GM19468 (cell line): ENCODE measurements around the gene NUDT4.

Experiments used
- ATAC-seq: cut with Tn5 transposase; IDR thresholded peaks from one replicate; pipeline ENCODE4 v1.9.1; 2021; ENCODE audit warnings: mild to moderate bottlenecking, moderate library complexity, moderate number of reproducible peaks; ENCODE audit not compliant: unreplicated experiment; ENCODE audit errors: extremely low read depth

Gene NUDT4

DNA sequence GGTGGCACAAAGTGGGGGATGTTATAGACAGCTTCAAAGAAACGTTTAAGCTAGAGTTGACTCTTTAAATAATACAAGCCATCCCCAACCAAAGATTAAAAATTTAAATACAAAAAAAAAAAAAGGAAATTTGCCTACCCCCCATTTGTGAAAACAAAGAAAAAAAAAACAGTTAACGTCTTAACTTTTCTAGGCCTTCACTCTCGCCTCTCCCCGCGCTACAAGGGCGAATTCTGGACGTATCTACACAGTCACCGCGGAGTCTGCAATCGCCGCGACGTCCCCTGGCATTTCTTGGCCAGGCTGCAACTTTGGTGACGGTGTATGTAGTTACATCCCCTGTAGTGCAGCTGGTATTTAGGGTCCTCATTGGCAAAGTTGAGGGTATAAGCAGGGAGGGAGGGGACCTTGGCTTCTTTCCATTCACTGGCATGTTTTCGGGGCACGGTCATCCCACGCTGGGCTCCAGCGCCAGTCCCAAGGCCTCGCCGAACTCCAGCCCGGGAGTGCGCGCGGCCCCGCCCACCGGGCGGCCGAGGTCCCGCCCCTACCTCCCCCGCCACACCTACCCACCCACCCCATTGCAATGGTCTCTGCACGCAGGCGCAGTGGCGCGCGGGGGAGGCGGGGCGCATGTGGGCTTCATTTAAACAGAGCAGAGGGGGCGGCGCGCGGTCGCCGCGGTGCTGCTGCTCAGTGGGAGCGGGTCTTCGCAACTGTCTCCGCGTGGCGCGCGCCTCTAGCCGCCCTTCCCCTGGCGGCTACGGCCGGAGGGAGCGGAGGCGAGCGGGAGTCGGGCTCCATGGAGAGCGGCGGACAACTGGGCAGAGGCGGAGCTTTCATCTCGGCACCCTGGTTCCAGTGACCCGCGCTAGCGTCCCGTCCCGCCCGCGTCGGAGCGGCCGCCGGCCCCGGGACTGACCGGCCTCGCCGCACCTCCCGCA, at the start of gene NUDT4:
NUDT4 (plus strand) TSS at position 674 of the 944 bp plus-strand sequence. CDS start 398 bp downstream, outside the sequence.
- peak; percentile 54 for ATAC-seq

DNA sequence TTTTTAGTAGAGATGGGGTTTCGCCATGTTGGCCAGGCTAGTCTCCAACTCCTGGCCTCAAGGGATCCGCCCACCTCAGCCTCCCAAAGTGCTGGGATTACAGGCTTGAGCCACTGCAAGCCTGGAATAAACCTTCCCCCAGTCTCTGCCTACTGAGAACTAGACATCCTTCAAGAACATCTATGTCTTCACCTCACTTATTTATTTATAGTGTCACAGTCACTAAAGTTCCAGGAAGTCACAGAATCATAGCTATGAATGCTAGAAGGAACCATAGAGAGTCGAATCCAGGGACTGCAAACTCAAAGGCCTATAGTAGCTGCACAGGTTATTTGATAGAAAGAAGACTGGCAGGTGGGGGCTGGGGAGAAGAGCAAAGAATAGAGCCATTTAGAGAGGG, 44.7 kb upstream of the NUDT4 start:
- ATAC-seq: no peak

DNA sequence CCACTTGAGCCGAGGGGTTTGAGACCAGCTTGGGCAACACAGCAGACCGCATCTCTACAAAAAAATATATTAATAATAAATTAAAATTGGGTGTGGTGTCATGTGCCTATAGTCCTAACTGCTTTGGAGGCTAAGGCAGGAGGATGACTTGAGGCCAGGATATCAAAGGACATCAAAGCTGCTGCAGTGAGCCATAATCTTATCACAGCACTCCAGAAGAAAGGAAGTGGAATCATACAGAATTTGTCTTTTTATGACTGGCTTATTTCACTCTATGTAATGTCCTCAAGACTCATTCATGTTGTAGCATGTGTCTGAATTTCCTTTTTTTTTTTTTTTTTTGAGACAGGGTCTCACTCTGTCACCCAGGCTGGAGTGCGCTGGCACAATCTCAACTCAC, 43.9 kb upstream of the NUDT4 start:
- ATAC-seq: no peak

DNA sequence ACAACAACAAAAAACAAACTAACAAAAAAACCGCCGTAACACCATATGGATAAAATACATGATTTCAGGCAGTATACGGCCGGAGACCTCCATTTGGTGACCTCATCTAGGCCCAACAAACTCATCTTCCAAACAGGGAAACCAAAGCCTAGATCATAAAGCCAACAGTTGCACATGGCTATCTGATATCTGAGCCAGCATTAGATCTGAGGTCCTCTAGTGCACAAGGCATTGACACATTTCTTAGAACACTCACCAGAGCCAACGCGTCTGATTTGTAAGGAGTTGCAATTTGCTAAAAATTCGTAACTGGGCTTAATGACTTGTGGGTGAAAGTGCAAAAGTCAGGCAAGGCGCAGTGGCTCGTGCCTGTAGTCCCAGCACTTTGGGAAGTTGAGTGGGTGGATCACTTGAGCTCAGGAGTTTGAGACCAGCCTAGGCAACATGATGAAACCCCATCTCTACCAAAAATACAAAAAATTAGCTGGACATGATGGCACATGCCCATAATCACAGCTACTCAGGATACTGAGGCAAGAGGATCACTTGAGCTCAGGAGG, 42.0 kb upstream of the NUDT4 start:
- ATAC-seq: no peak

DNA sequence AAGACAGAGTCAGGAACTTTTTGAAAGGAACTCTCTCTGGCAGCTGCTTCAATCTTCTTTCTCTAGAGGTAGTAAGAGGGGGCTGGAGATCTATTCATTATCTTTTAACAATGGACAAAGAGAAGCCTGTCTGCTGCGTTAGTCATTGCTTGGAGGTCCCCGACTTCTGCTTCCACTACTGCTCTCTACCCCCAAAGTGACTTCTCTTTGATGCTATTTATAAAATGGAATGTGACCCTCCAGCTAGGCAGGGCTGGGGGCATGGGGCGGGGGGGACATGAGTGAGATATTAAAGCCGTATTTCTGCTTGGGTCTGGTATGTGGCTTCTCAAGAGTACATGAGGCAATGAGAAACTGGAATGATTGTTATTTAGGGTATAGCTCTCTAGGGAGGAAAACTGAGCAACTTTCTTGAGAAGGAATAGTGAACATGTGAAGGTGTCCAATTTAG, 41.4 kb upstream of the NUDT4 start:
- no peak for ATAC-seq

DNA sequence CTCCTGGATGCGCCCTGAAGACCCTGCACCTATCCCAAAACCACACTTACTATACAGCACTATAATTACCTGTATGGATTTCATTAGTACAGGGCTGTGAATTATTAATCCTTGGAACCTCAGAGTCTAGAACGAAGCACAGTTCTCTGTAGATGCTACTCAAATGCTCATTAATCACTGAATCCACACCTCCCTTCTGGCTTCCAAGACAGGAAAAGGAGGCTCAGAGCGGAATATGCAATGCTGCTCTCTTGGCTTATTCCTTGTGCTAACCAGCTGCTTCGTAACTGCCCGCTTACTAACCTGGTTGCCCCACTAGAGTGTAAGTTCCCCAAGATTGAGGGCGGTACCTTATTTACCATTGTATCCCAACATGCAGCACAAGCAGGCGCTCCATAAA, 39.1 kb upstream of the NUDT4 start:
- ATAC-seq: no peak

DNA sequence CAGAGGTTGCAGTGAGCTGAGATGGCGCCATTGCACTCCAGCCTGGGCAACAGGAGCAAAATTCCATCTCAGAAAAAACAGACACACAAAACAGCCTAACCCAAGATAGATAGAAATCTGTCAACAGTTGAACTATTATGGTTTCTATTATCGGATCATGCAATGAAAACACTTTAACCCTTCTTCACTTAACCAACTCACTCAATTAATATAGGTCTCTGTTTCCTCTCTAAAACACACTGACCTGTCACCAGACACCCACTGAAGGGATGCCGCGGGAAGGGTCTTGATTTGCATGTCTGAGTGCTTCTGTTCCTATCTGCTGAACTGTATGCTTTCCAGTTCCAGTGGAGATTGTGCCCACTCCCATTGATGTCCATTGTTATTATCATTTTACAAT, 38.0 kb upstream of the NUDT4 start:
- ATAC-seq: no peak

DNA sequence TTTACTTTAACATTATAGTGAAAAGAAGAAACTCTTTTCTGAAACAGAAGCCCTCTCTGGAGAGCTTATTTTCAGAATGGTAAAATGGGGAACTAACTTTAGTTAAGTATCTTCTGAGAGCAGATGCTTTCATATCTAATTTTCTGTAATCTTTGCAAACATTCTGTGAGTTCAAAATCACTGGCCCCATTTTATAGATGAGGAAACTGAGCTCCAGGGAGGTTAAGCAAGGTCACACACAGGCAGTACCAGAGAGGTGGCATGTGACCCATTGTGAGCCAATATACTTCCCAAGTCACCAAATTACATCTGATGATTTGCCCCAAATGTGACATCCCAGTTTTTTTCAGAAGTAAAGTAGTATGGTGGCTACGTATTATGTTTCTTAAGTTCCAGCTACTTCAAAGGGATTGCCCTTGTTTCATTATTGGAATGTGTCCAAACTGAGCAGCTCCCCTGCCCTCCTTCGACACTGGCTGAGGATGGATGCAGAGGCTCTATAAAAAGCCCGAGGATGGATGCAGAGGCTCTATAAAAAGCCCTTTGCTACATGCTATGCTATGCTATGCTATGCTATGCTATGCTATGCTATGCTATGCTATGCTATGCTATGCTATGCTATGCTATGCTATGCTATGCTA, 36.2 kb upstream of the NUDT4 start:
- ATAC-seq: no peak

DNA sequence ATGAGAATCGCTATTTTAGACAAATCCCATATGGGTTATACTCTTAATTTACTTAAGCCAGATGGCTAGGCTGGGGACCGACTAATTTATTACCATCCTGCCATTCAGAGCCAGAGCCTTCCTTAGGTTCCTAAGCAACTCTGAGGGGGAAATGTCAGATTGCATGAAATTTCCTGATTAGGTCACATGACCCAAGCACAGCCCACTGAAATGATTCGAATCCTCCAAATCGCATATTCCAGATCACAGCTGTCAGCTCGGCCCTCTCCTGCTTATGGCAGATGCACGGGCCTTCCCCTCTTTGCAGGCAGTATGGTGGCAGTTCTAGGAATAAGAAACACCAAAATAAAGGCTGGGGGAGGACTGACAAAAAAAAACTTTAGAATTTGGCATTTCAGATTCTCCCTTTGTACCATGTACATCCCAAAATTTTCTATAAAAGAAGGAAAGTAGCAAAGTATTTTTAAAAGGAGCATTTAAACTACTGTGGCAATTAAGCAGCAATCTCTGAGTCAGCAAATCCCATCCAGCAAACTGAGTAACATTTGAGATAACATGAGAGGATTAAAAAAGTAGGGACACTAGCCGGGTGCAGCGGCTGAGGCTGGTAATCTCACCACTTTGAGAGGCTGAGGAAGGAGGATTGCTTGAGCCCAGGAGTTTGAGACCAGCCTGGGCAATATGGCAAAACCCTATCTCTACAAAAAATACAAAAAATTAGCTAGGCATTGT, 30.5 kb upstream of the NUDT4 start:
- ATAC-seq: no peak

DNA sequence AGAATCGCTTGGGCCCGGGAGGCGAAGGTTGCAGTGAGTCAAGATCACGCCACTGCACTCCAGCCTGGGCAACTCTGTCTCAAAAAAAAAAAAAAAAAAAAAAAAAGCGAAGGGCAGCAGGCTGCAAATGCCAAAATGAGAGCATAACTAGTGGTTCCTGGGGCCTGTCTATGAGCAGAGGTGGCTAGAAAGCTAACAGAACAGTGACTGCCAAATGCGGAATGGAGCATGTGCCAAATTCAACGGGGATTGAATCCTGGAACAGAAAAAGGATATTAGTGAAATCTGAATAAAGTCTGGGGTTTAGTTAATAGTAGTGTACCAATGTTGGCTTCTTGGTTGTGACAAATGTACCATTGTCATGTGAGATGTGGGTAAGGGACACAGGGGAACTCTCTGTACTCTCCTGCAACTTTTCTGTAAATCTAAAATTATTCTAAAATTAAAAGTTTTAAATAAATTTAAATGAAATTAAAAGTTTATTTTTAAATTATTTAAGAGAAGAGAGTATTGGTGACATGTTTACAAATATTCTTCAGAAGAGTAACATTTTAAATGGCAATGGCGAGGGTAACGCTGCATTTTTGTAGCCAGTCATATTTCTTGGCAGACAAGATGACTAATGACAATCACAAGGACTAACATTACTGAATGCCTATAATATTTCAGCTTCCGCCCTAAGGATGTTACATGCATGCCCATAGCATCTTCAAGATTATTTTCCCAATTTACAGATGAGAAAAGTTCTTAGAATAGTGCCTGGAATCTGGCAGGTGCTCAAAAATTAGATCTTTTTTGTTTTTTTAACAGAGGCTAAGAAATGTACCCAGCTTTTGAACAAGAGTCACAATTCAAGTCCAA, 28.9 kb upstream of the NUDT4 start:
- no peak for ATAC-seq

DNA sequence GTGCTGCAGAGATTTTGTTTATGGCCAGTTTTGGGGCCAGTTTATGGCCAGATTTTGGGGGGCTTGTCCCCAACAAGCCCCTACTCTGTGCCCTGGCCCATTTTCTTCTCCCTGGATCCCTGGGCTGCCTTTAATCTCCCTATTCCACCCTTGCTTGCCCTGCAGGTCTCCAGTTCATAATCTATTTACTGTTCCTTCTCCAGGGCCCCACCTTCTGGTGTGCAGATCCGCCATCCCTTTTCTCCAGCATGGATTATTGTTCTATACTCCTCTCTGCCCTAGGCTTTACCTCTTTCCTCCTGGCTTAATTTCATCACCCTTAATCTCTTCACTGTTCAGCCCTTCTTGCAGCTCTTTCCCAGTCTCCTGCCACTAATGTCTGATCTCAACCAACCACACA, 26.0 kb upstream of the NUDT4 start:
- no peak for ATAC-seq

DNA sequence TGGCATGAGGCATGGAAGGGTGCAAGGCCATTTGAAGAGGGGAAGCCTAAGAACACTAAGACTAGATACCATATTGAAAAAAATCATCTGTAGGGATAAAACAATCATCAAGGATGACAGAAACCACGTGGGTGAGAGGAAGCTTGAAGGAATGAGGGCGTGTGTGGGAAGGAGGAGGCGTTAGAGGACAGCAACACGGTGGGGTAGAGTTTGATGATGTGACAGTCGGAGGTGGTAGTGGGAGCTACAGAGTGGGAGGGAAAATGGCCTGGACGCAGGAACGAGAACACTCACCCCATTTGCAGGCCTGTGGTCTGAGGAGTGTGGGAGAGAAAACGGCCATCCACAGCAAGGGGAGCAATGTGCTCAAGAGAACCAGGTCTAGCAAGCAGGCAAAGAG, 25.4 kb upstream of the NUDT4 start:
- ATAC-seq: no peak

DNA sequence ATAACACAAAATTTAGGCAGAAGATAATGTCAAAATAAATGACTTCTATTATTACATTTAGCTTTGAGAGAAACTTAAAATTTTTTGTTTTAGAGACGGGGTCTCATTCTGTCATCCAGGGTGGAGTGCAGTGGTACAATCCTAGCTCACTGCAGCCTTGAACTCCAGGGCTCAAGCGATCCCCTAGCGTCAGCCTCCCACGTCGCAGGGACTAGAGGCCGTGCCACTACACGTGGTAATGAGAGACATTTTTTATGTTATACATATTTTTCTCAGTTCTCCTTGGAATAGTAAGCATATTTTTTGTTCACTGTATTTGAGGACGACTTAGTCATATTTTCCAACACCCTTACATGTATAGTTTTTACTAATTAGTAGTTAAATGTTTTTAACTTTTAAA, 21.5 kb upstream of the NUDT4 start:
- no peak for ATAC-seq

DNA sequence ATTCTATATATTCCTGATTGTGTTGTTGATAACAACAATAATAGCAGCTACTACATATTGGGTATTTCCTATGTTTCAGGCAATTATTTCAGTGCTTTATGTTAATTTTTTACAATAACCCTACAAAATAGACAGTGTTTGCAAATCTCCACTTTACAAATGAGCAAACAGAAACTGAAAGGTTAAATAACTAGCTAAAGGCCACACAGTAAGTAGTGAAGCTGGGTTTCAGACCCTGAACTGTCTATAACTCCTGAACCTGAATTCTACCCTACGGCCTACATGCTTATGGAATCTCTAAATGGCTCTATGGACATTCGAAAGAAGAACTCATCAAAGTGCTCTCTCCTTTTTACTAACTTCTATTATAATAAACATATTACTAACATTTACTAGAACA, 19.7 kb upstream of the NUDT4 start:
- peak; percentile 86 for ATAC-seq

DNA sequence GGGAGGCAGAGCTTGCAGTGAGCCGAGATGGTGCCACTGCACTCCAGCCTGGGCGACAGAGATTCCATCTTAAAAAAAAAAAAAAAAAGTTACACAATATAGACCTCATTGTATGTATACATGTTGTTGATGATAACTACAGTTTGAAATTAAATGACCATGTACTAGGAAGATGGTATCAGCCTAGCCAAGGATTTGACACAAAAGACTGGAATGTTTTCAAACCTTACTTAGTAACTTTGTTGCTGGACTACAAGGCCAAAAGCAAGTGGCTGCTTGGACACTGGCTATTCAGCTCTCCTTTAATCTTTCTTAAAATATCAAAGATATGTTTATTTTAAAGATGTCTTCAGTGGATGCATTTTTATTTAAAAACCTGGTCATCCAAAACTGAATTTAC, 18.9 kb upstream of the NUDT4 start:
- ATAC-seq: no peak

DNA sequence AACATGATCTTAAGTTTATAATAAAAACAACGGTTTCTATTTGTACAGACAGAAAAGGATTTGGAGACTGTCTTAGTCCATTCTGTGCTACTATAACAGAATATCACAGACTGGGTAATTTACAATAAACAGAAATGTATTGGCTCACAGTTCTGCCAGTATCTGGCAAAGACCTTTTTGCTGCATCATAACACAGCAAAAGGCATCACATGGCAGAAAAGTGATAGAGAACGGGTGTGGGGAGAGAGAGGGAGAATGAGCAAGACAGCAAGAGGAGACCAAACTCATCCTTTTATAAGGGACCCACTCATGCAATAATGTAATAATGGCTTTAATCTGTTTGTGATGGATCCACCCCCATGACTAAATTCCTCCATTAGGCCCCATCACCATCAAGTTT, 17.0 kb upstream of the NUDT4 start:
- ATAC-seq: no peak

DNA sequence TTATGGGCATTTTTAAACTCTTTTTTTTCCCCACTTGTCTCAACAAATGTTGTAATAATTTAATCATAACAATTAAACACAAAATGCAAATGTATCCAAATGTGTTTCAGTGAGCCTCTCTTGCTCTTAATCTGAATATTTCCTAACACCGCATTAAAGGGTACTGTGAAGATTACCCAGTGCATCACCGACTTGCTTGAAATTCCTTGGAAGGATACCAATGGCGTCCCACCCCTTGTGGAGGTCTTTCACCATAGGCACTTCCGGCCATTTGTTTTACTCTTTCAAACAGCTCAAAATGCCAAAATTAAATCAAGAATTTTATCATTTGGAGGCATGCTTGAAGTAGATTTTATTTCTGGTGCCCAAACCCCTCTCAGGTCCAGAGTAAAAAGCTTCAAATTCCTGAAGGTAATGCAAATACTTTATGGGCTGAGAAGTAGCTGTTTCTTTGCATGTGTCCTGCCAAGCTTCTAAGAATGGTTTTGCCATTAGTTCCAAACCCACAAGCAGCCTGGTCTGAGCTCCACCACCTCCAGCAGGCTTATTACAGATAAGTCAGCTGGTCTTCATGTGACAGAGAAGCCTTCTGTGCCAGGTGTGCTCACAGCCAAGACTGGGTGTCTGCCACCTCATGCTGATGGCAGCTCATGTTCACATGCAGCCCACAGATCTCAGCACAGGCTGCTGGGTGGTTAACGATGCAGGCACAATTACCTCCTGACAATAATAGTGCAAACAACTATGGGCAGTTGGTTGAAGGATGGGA, 16.4 kb upstream of the NUDT4 start:
- no peak for ATAC-seq

DNA sequence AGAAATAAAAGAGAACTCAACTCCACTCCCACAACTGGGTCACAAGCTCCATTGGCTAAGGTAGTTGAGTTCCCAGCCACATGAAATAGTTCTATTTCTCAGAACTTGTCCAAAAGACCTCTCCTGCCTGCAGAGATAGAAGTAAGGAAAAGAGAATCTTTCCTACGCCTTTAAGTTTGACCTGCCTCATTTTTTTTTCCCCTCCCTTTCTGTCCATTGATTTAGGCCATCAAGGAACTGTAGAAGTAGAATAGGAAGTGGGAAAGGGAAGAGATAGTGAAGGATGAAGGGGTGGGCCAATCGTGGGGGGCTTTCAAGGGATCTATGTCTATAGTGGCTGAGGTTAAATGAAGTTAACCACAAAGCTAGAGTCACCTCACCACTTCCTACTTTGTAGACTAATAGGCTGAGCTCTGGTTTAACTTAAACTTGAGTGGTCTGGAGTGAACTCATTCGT, 13.9 kb upstream of the NUDT4 start:
- peak; percentile 72 for ATAC-seq
